GM12874 (cell line): ENCODE results near the gene TSPYL4.

Source experiments
- TF ChIP-seq, protein P1 (sequence below): IDR thresholded peaks from 2 replicates; pipeline ENCODE4 v1.5.1; 2011; ENCODE audit warnings: low read depth, mild to moderate bottlenecking, control low read depth, low read length, moderate library complexity; ENCODE audit not compliant: insufficient read depth

Gene TSPYL4

GRCh38 chr6:116210750-116211425, 43.0 kb downstream of the TSPYL4 start:
- TF ChIP-seq, protein P1, sequence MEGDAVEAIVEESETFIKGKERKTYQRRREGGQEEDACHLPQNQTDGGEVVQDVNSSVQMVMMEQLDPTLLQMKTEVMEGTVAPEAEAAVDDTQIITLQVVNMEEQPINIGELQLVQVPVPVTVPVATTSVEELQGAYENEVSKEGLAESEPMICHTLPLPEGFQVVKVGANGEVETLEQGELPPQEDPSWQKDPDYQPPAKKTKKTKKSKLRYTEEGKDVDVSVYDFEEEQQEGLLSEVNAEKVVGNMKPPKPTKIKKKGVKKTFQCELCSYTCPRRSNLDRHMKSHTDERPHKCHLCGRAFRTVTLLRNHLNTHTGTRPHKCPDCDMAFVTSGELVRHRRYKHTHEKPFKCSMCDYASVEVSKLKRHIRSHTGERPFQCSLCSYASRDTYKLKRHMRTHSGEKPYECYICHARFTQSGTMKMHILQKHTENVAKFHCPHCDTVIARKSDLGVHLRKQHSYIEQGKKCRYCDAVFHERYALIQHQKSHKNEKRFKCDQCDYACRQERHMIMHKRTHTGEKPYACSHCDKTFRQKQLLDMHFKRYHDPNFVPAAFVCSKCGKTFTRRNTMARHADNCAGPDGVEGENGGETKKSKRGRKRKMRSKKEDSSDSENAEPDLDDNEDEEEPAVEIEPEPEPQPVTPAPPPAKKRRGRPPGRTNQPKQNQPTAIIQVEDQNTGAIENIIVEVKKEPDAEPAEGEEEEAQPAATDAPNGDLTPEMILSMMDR, result no peak

GRCh38 chr6:116210316-116210715, 43.6 kb downstream of the TSPYL4 start:
- TF ChIP-seq, protein P1, result no peak

DNA sequence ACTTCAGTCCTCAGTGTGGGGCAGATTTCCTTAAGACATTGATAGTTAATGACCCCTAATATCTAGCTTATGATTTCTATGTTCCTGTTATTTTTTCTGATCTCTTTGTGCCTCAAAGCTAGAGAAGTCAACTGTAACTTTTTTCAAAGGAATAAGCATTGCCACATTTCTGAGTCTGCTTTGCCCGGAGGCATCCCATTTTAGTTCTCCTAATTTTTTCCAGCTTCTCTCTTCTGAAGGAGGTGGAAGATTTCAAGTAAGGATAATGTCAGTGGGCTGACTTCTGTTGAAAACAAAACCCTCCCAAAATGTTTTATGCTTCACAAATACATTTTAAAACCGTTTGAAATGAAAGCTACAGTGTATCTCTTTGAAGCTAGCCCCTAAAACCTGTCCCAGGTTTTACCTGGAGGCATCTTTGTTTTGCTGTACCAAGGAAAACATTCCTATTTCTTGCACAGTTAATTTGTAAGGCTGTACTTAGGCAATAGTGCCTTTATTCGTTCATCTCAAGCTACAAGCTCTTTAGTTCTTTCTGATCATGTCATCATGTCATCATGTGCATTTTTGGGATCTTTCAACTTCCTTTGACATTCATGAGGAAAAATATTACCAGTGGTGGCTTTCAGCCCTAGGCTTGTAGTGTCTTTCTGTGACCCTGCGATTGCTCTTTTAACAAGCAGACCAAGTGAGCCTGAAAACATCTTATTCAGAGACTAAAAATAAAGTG, 45.7 kb downstream of the TSPYL4 start:
- TF ChIP-seq, protein P1, result no peak

DNA sequence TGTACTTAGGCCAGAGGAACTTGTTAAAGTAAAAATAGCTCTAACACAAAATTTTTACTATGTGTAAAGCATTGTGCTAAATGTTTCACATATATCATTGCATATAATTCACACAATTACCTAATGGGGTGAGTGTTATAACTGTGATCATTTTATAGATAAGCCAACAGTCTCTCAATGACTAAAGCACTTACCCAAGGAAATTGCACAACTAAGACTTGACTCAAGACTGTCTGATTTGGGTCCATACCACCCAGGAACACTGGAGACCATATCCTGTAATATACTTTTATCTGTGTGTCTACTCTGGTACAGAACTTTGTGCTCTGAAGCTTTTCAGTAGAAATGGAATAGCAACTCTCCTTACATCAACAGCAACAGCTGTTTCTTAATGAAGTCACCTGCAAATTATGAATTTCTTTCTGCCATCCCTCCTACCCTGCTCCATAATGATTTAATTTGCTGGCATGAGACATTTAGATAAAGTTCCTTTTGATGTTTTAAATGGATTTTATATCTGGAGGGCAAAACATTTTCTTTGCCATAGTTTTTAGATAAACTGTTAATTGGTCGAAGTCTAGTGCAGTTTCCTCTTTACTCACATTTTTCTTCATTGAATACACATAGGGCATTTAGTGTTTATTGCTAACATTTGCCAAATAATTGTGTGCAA, 47.5 kb downstream of the TSPYL4 start:
- TF ChIP-seq, protein P1, result no peak

DNA sequence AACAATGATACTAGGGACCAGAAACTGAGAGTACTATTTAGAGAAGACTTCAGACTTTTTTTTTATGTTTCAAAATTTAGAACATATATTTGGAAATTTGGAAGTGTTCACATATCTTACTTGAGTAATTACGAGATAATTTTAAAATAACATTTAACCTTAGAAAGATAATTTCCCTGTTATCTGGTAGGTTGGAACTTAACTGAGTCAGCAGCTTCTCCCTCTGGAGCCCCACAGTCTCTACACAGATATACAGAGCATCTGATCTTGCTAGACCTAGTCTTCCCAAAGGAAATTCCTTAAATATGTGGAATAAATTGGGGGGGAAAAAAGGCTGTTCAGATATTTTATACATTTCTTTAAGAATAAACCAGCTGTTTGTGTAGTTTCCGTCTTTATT, 48.6 kb downstream of the TSPYL4 start:
- TF ChIP-seq, protein P1, result no peak

DNA sequence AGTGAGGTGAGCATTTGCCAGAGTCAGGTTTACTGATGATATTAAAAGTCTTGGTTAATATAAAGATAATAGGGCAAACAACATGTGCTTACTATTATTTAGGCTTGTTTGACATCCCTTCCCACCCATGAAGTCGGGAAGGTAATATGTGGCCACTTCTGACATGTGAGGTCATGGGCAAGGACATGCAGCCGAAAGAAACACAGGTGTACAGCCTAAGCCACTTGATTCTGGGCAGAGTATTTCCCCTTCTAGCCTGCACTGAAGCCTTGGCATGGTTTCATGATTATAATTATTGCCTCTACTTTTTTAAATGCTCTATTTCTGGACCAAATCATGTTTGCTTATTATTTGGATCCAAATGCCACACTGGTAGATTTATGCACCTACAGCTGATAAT, 52.3 kb downstream of the TSPYL4 start:
- TF ChIP-seq, protein P1, result no peak

GRCh38 chr6:116200619-116201249, 53.1 kb downstream of the TSPYL4 start:
- TF ChIP-seq, protein P1, result no peak
